T-cell (primary cell): Measurements from ENCODE around the gene TIMM17A. TPM values are rescaled to one million over a fixed set of nuclear protein-coding genes. Genes with fewer than 3 reads are reported as not detected.

Source experiments
- ATAC-seq, 4 experiments: fragments of 200-7000 bp in 3 of 4; fragments of 150-1000 bp in 1 of 4; cut with Tn5 transposase; replicated peaks in 1 of 4; 1 replicate in 3 of 4; 2 replicates in 1 of 4; pipeline ENCODE4 v1.10.0; 2021; ENCODE audit warnings: moderate library complexity in 3 of 4, mild to moderate bottlenecking in 2 of 4, moderate number of reproducible peaks in 1 of 4
- CTCF ChIA-PET, 2 donors: fragments of 300-600 bp; sonication (Branson Sonifier 250); formaldehyde crosslinking; loops; one replicate each; lab custom pipeline; 2022; ENCODE audit warnings: antibody characterized with exemption in 2 of 2; lab: Charles Lee
- POLR2A ChIA-PET, 2 donors: fragments of 300-600 bp; sonication (Branson Sonifier 250); formaldehyde crosslinking; loops; one replicate each; lab custom pipeline; 2022; ENCODE audit warnings: antibody characterized with exemption in 2 of 2; lab: Charles Lee
- DNase-seq, 35 experiments: peaks; one replicate each; pipeline versions ENCODE4 v3.0.0 to v3.0.0-alpha.2; 2013 to 2023
- H3K27ac ChIP-seq: one replicate; pipeline ENCODE4 v1.5.1; 2013; ENCODE audit warnings: low read length
- H3K27me3 ChIP-seq, 2 experiments: replicated peaks in 1 of 2; 1 replicate in 1 of 2; 2 replicates in 1 of 2; pipeline versions ENCODE4 v1.6.1 to v1.7.0; 2013; ENCODE audit warnings: low read length in 1 of 2, mixed read lengths in 1 of 2; ENCODE audit not compliant: control insufficient read depth in 2 of 2, insufficient read depth in 2 of 2; ENCODE audit errors: extremely low read depth in 1 of 2
- H3K36me3 ChIP-seq, 2 donors: 1 replicate in 1 of 2; 2 replicates in 1 of 2; pipeline versions ENCODE4 v1.6.1 to v1.7.0; 2013; ENCODE audit warnings: low read length in 1 of 2; ENCODE audit not compliant: control insufficient read depth in 2 of 2, insufficient read depth in 1 of 2; ENCODE audit errors: extremely low read depth in 1 of 2
- H3K4me1 ChIP-seq, 2 experiments: 1 replicate in 1 of 2; 2 replicates in 1 of 2; pipeline versions ENCODE4 v1.6.1 to v1.7.0; 2013; ENCODE audit warnings: low read length in 2 of 2, mixed read lengths in 1 of 2; ENCODE audit not compliant: insufficient read depth in 2 of 2, control insufficient read depth in 1 of 2; ENCODE audit errors: extremely low read depth in 1 of 2
- H3K4me3 ChIP-seq, 2 donors: 1 replicate in 1 of 2; 2 replicates in 1 of 2; pipeline versions ENCODE4 v1.5.1 to v1.7.0; 2013; ENCODE audit warnings: mild to moderate bottlenecking in 2 of 2, low read length in 1 of 2, moderate library complexity in 1 of 2; ENCODE audit not compliant: control insufficient read depth in 1 of 2; ENCODE audit errors: extremely low read depth in 1 of 2
- H3K9me3 ChIP-seq: 2 replicates; pipeline ENCODE4 v1.7.0; 2013
- H3K27ac Mint-ChIP-seq, 2 donors: one replicate each; pipeline ENCODE4 v1.8.0; 2020 to 2021; ENCODE audit warnings: mild to moderate bottlenecking in 2 of 2, mixed read lengths in 2 of 2
- H3K27me3 Mint-ChIP-seq, 2 donors: one replicate each; pipeline ENCODE4 v1.8.0; 2021 to 2022; ENCODE audit warnings: mixed read lengths in 2 of 2
- H3K36me3 Mint-ChIP-seq: one replicate; pipeline ENCODE4 v1.8.0; 2021; ENCODE audit warnings: mixed read lengths
- H3K4me1 Mint-ChIP-seq, 3 donors: one replicate each; pipeline ENCODE4 v1.8.0; 2020 to 2022; ENCODE audit warnings: mixed read lengths in 3 of 3, mild to moderate bottlenecking in 1 of 3
- H3K4me3 Mint-ChIP-seq, 3 donors: one replicate each; pipeline ENCODE4 v1.8.0; 2020 to 2022; ENCODE audit warnings: mild to moderate bottlenecking in 3 of 3, mixed read lengths in 3 of 3, moderate library complexity in 3 of 3
- H3K9me3 Mint-ChIP-seq, 3 donors: one replicate each; pipeline ENCODE4 v1.8.0; 2020 to 2022; ENCODE audit warnings: mixed read lengths in 3 of 3
- WGBS: methylation state at CpG from one replicate; pipeline ENCODE4 v1.1.5; 2013; ENCODE audit warnings: missing lambda C conversion rate; ENCODE audit not compliant: insufficient coverage; 5-methylcytosine and 5-hydroxymethylcytosine counted together
- total RNA-seq, 35 experiments: library from RNA in 6 of 35; stranded (reverse) in 6 of 35; fragments of 120-200 nt in 1 of 35; gene quantifications; one replicate each; pipeline versions ENCODE4 v1.2.1 to v1.2.4 and lab custom pipeline; 2013 to 2026

TIMM17A gene
- total RNA-seq, 5 donors from 2014 or later (not counting 1 experiment from before 2014, with no cell fraction given) = 28.7 to 37.6 (median 29.9) TPM

- ATAC-seq (peak; percentile 50 to 65 (median 56)), DNase-seq (peak in 8 of 35 experiments; percentile 5 to 58 (median 9))
- peaks cover 77% of the 10 kb centered on the region for H3K36me3 Mint-ChIP-seq
- Histone ChIP-seq H3K27ac (no peak overlapping the region), H3K36me3 (peaks cover 20 to 59% of the 10 kb centered on the region in 2 donors), H3K4me1 (no peaks in the 10 kb centered on the region), H3K4me3 (no peak overlapping the region), H3K9me3 (no peaks in the 10 kb centered on the region), H3K27me3 (no peaks in the 10 kb centered on the region)
- no peaks in the 10 kb centered on the region for H3K4me1 Mint-ChIP-seq
- POLR2A ChIA-PET = interaction anchor here in 1 of 2 donors (0.6 kb wide), 2 partner anchors 113 to 1795 kb away, joined by 3 to 9 read pairs; no protein-coding TSS in a partner anchor
- no peaks in the 10 kb centered on the region for H3K27me3 Mint-ChIP-seq
- 70% methylated on average over 12 of the region's 16 CpGs for WGBS
- no peak overlapping the region for H3K4me3 Mint-ChIP-seq
- CTCF ChIA-PET = interaction anchor here (0.6 to 1.8 kb wide), 10 partner anchors 11 to 254 kb away, joined by 3 to 8 read pairs (median 4); partner anchors contain the start of gene RNPEP (in 1 of the 2)
- no peaks in the 10 kb centered on the region for H3K9me3 Mint-ChIP-seq
- H3K27ac Mint-ChIP-seq = no peak overlapping the region
These were observed 44.4 kb downstream of the TIMM17A start for GRCh38 chr1:201999625-202000238.

GRCh38 chr1:202002507-202002906, 47.2 kb downstream of the TIMM17A start:
- H3K36me3 Mint-ChIP-seq = peaks cover 70% of the 10 kb centered on the region
- ChIA-PET CTCF (no interaction called here), POLR2A (no interaction called here)
- no peak overlapping the region for H3K27ac Mint-ChIP-seq
- no peak overlapping the region for H3K4me3 ChIP-seq
- H3K27me3 ChIP-seq = no peaks in the 10 kb centered on the region
- H3K4me1 Mint-ChIP-seq = no peaks in the 10 kb centered on the region
- DNase-seq (no peak), ATAC-seq (no peak)
- H3K4me1 ChIP-seq = no peaks in the 10 kb centered on the region
- H3K36me3 ChIP-seq = peaks cover 20 to 51% of the 10 kb centered on the region in 2 donors
- no peaks in the 10 kb centered on the region for H3K9me3 ChIP-seq
- 100% methylated on average over 2 of the region's 9 CpGs for WGBS
- H3K4me3 Mint-ChIP-seq = no peak overlapping the region
- H3K27ac ChIP-seq = no peak overlapping the region
- no peaks in the 10 kb centered on the region for H3K9me3 Mint-ChIP-seq
- H3K27me3 Mint-ChIP-seq = no peaks in the 10 kb centered on the region

GRCh38 chr1:202004711-202005110, 49.4 kb downstream of the TIMM17A start:
- Histone ChIP-seq H3K27ac (no peak overlapping the region), H3K27me3 (peaks cover 0 to under 1% of the 10 kb centered on the region in 2 experiments), H3K4me3 (no peak overlapping the region), H3K9me3 (no peaks in the 10 kb centered on the region), H3K4me1 (peaks cover 0 to 2% of the 10 kb centered on the region in 2 experiments), H3K36me3 (peaks cover 18 to 45% of the 10 kb centered on the region in 2 donors)
- CTCF ChIA-PET = no interaction called here
- Mint-ChIP-seq H3K4me1 (peaks cover 0 to 4% (median 2%) of the 10 kb centered on the region in 3 donors), H3K9me3 (no peaks in the 10 kb centered on the region), H3K36me3 (peaks cover 56% of the 10 kb centered on the region), H3K27me3 (no peaks in the 10 kb centered on the region), H3K27ac (no peak overlapping the region), H3K4me3 (no peak overlapping the region)
- 99% methylated on average over 8 of the region's 9 CpGs for WGBS
- DNase-seq (no peak), ATAC-seq (no peak)
- POLR2A ChIA-PET = no interaction called here

GRCh38 chr1:202005958-202006357, 50.7 kb downstream of the TIMM17A start:
- peaks cover 14 to 38% of the 10 kb centered on the region in 2 donors for H3K36me3 ChIP-seq
- no peak for DNase-seq
- Mint-ChIP-seq H3K27ac (no peak overlapping the region), H3K4me1 (peaks cover 0 to 5% (median 2%) of the 10 kb centered on the region in 3 donors), H3K9me3 (no peaks in the 10 kb centered on the region), H3K4me3 (no peak overlapping the region), H3K27me3 (no peaks in the 10 kb centered on the region), H3K36me3 (peaks cover 46% of the 10 kb centered on the region)
- 100% methylated on average over 1 of the region's 2 CpGs for WGBS
- H3K4me3 ChIP-seq = no peak overlapping the region
- no peak for ATAC-seq
- no peaks in the 10 kb centered on the region for H3K9me3 ChIP-seq
- POLR2A ChIA-PET = interaction anchor here in 1 of 2 donors (0.8 kb wide), 1 partner anchor 23 kb away, joined by 3 read pairs; no protein-coding TSS in a partner anchor
- H3K27ac ChIP-seq = no peak overlapping the region
- peaks cover 0 to 4% of the 10 kb centered on the region in 2 experiments for H3K4me1 ChIP-seq
- peaks cover 0 to 9% of the 10 kb centered on the region in 2 experiments for H3K27me3 ChIP-seq
- CTCF ChIA-PET = no interaction called here

GRCh38 chr1:202007304-202007703, 52.0 kb downstream of the TIMM17A start:
- Mint-ChIP-seq H3K9me3 (no peaks in the 10 kb centered on the region), H3K4me3 (no peak overlapping the region), H3K4me1 (peaks cover 0 to 5% (median 2%) of the 10 kb centered on the region in 3 donors), H3K27ac (no peak overlapping the region), H3K27me3 (no peaks in the 10 kb centered on the region), H3K36me3 (peaks cover 35% of the 10 kb centered on the region)
- ChIA-PET POLR2A (interaction anchor here in 1 of 2 donors (0.6 kb wide), 1 partner anchor 276 kb away, joined by 3 read pairs; no protein-coding TSS in a partner anchor), CTCF (interaction anchor here in 1 of 2 donors (0.6 to 0.8 kb wide), 2 partner anchors 128 to 148 kb away, joined by 3 to 4 read pairs; no protein-coding TSS in a partner anchor)
- peaks cover 14 to 28% of the 10 kb centered on the region in 2 donors for H3K36me3 ChIP-seq
- no peak overlapping the region for H3K4me3 ChIP-seq
- 67% methylated on average over 1 of the region's 8 CpGs for WGBS
- ATAC-seq (no peak), DNase-seq (no peak)
- H3K9me3 ChIP-seq = no peaks in the 10 kb centered on the region
- peaks cover 0 to 4% of the 10 kb centered on the region in 2 experiments for H3K4me1 ChIP-seq
- peaks cover 0 to 9% of the 10 kb centered on the region in 2 experiments for H3K27me3 ChIP-seq
- no peak overlapping the region for H3K27ac ChIP-seq

- Histone ChIP-seq H3K4me3 (no peak overlapping the region), H3K27ac (no peak overlapping the region), H3K36me3 (peaks cover 14 to 22% of the 10 kb centered on the region in 2 donors), H3K4me1 (peaks cover 0 to 4% of the 10 kb centered on the region in 2 experiments), H3K27me3 (peaks cover 0 to 9% of the 10 kb centered on the region in 2 experiments), H3K9me3 (no peaks in the 10 kb centered on the region)
- Mint-ChIP-seq H3K36me3 (peaks cover 29% of the 10 kb centered on the region), H3K9me3 (no peaks in the 10 kb centered on the region), H3K27ac (no peak overlapping the region), H3K27me3 (no peaks in the 10 kb centered on the region), H3K4me3 (no peak overlapping the region), H3K4me1 (peaks cover 0 to 5% (median 2%) of the 10 kb centered on the region in 3 donors)
- ATAC-seq (no peak), DNase-seq (no peak)
- WGBS = 77% methylated on average over 5 of the region's 11 CpGs
- CTCF ChIA-PET = interaction anchor here in 1 of 2 donors (0.8 kb wide), 1 partner anchor 128 kb away, joined by 3 read pairs; no protein-coding TSS in a partner anchor
- POLR2A ChIA-PET = no interaction called here
These were observed 52.6 kb downstream of the TIMM17A start for GRCh38 chr1:202007805-202008489.
